ENCODE results near the gene JMJD8.
"Not testable (repeated sequence)": the region's sequence is repeated elsewhere in the genome, so short reads cannot be mapped to it uniquely, and the experiment has no call there.

Gene JMJD8

DNA sequence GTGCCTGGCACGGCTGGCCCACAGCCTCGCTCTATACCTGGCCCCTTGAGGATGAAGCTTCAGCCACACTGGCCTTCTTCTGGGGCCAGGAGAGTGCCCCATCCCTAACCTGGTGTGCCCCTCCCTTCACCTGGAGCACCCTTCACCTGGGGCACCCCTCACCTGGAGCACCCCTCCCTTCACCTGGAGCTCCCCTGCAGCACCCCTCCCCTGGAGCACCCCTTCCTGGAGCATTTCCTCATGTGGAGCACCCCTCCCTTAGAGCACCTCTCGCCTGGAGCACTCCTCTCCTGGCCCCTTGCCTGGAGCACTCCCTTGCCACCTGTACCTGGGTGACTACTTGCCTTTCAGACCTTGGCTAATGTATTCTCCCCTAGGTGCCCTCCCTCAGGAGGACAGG, 23.9 kb upstream of the JMJD8 start:
- DNase-seq = no peak

DNA sequence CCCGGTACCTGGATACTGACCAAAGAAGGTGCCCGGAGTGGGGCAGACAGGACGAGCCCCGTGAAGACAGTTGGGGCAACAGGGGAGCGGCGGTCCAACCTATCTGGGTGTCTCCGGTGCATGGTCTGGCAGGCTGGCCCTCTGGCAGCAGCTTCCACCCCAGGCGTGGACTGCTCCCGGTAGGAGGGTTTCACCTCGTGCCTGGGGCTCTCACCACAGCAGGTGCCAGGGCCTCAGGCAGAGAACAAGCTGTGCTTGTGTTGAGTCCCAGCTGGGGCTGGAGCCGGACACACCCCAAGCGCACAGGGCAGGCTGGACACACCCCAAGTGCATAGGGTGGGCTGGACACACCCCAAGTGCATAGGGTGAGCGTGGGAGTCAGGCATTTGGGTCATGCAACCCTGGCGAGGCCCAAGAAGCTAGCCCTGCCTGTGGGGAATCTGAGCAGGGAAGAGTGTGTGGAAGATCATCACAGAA, 23.0 kb upstream of the JMJD8 start:
- DNase-seq = no peak

DNA sequence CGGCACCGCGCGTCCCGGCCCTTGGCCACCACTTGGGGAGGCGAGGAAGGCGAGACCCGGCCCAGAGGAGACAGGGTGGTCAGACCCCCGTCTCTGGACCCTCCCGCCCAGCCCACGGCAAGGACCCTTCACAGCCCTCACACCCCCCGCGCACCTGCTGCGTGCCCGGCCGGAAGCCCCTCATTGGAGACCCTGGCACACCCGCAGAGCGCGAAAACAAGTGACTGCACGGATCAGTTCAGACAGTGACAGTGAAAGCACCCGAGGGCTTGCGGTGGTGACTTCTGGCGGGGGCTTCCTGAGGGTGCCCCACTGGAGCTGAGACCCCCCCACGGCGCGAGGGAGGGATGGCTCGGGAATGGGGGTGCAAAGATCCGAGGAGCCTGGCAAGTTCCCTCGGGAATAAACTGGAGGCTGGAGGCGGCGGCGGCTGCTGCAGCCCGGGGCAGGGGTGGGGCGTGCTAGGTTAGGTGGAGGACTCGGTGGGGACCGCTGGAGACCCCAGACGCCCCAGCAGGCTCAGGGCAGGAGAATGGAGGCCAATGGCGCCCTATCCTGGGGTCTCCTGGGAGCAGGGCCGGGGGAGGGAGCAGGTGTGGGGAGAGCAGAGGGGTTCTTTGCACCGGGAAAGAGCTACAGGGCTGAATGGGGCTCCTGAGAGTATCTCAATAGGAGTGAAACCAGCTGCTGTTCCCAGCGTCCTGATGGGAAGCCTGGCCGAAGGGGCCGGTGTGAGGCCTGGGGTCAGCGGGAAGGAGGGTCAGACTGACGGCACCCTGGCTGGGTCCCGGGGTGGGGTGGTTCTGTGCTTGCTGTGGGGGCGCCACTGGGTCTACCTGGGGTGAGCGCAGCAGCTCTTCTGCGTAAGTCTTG, 22.3 kb upstream of the JMJD8 start:
- no peak for DNase-seq

DNA sequence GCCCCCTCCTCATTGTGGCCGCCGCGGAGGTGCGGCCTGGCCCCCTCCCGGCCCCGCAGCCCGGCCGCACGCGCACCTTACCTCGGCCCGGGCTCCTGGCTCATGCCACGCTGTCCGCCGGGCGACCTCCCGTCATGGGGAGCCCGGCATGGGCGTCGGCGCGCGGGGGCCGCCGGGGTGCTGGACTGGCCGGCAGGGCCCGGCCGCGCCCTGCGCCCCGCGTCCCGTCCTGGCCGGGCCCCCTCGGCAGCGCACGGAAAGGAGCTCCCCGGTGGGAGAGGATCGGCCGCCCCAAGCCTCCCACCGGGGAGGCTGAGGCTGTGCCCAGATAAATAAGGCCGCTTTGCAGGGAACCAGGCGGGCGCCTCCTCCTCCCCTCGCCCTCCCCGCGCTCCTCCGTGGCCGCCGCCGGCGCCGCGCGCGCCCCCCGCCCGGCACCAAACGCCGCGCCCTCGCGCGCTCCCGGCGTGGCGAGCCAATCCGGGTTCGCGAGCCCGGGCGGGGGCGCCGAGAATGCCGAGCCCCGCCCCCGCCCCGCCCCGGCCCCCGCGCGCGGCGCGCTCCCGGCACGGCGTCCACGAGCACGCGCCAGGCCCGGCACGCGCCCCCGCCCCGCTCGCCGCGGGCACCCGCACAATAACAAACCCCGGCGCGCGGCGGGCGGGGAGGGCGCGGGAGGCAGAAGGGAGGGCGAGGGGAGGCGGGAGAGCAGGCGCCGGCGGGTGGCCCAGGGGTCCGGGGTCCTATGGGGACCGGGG, 21.5 kb upstream of the JMJD8 start, which contains the start of gene FBXL16:
FBXL16 (minus strand) TSS at position 371 of the 758 bp plus-strand sequence. CDS start 8,396 bp downstream, outside the sequence.
- no peak for DNase-seq

DNA sequence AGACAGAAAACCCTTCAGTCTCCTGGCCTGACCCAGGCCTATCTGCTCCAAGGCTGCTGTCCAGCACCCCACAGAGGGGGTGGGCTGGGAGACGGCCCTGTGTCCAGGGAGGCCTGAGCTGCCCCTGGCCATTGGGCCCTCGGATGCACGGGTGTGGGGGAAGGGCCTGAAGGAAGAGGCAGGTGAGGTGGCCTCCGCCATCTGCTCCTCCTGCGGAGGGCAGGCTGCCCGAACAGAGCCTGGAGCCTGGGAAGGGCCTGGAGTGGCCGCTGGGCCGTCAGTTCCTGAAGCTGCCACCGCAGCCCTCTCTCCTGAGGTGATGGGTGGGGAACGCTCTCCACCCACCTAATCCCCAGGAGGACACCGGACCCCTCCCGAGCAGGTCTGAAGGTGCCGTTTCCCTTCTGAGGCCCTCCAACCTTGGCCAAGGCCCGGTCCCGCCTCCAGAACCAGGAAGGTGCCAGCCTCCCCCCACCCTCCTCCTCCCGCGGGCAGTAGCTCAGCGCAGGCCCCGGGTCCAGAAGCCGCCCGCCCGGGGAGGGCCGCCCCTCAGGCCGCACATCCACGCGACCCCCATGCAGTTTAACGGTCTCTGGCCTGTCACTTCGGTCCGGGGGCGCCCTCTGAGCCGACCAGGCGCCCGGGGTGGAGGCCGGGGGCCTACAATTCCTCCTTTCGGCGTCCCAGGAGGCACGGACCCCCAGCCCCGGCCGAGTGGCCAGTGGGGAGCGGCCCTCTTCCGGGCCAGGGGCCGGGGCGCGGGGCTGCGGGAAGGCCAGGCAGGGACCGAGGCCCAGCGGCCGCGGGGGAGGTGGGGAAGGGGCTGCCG, 20.6 kb upstream of the JMJD8 start:
- DNase-seq = no peak

DNA sequence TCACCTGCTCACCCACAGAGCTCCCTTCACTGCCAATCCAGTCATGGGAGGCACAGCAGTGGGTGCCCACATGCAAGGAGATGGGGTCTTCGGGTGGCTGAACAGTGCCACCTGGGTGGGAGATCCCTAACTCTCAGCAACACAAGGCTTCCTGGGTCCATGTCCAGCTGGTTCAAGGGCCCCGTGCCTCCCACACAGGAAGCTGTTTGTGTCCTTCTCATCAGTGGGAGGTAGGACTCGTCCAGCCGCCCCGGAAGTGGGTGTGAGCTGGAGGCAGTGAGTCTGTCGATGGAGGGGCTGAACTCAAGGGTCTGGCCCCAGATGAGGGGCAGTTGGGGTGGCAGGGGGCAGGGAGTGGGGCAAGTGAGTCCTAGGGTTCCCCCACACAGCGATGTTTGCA, 19.9 kb upstream of the JMJD8 start:
- no peak for DNase-seq

DNA sequence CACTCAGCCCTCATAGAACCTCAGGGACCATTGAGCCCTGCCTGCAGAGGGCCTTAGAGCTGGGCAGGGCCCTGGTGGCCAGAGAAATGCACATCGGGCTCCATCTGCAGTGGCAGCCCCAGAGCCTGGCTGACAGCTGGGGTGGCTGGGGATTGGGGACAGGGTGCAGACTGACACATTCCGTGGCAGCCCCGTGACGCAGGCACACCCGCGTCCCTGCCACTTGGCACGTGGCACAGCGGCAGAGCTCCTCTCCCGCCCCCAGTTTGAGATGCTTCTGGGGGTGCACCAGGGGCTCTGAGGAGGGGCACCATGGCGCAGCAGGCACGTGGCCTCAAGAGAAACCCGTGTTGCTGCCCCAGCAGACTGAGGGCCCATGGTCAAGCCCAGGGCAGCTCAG, 19.3 kb upstream of the JMJD8 start:
- no peak for DNase-seq

DNA sequence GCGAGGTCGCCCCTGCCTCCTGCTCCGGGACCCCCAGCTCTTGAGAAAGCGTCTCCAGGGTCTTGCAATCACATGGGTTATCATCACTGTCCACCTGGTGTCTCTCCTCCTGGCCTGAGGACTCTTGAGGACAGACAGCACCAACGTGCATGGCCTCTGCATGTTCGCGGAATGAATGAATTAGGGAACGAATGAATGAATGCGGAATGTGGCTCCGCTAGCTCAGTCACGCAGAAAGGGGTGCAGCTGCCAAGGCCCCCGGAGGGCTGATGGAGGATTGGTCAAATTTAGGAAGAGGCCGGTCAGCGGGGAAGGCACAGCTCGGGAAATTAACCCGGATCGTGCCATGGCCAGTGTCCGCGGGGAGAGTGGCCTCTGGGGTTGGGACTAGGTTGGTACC, 18.2 kb upstream of the JMJD8 start:
- no peak for DNase-seq

DNA sequence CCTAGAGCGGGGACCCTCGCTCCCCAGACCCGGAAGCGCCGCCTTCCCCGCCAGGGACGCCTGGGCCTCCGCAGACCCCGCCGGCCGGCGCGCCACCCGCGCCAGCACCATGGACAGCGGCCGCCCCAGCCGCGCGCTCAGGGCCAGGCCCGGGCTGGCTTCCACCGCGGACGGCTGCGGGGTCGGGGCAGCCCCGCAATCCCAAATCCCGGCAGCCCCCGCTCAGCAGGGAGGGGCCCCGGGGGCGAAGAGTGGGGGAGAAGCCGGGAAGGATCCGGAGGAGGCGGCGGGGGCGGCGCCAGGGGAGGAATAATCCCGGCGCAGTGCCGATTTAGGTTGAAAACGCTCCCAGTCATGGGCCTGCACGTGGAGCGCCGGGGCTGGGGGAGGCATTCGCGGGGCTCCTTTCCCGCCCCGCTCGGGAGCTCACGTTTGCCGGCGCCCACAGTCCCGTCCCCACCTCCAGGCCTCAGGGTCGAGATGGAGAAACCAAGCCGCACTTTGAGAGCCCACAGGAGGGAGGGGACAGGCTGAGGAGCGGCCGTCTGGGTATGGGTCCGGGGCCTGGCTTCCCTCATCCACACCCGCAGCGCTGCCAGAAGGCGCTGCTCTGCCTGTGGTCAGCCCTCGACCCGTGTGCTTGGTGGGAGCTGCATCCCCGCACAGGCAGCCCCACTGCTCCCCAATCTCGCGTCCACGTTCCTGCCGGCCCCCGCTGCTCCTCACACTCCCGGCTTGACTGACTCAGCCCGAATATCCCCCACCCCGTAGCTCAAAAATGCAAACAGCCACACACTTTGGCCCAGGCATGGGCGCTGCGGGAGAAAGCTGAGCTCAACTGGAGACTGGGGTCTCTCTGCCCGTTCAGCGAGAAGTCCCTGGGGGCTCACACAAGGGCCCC, 16.8 kb upstream of the JMJD8 start:
- no peak for DNase-seq

DNA sequence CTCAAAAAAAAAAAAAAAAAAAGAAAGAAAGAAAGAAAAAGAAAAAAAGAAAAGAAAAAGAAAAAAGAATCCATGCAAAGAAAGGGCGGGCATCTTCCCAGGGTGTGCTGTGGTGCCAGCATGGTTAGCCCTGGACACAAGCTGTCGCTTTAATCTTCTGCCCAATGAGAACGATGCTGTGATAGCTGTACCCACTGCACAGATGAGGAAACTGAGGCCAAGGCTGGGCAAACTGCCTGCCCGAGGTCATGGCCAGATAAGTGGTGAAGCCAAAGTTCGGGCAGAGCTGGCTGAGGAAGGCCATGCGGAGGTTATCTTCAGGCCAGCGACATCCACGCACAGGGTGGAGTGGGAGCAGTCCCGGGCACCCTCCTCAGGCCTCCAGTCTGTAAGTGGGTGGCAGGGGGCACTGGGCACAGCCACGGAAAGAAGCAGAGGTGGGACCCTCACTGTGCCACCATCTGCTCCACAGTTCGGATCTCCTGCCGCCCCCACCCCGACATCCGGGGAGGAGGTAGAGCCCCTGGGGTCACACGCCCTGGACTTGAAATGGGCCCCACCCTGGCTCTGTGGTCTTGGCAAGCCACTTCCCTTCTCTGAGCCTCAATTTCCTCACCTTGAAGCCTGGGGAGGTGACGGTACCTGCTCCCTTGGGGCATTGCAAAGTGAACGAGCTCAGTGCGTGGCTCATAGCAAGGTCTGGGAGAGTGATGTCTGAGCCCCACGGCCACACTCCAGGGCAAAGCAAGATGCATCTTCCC, 15.0 kb upstream of the JMJD8 start:
- DNase-seq = no peak

DNA sequence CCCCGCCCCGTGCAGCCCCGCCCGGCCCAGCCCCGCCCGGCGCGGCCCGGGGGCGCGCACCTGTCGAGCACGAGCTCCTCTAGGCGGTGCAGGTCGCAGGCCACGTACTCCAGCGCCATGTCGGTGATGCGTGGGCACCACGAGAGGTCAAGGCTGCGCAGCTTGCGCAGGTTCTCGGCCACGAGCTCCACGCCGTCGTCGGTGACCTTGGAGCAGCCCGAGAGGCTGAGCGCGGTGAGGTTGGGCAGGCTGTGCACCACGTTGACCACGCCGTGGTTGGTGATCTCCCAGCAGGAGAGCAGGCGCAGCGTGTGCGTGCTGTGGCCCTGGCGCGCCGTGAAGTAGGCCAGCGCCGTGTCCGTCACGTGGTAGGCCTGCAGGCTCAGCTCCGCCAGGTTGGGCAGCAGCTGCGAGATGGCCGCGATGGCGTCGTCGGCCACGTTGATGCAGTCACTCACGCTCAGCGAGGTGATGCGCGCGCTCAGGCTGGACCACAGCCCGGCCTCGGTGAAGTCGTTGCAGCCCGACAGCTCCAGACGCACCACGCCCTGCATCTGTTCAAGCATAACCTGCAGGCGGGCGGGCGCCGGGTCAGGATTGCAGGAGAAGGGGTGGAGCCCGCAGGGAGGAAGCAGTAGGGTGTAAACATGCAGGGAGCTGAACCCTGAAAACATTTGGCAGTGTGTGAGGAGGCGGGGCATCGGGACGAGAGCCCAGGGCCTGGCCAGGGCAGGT, 11.4 kb upstream of the JMJD8 start:
- DNase-seq = peak; percentile 67

DNA sequence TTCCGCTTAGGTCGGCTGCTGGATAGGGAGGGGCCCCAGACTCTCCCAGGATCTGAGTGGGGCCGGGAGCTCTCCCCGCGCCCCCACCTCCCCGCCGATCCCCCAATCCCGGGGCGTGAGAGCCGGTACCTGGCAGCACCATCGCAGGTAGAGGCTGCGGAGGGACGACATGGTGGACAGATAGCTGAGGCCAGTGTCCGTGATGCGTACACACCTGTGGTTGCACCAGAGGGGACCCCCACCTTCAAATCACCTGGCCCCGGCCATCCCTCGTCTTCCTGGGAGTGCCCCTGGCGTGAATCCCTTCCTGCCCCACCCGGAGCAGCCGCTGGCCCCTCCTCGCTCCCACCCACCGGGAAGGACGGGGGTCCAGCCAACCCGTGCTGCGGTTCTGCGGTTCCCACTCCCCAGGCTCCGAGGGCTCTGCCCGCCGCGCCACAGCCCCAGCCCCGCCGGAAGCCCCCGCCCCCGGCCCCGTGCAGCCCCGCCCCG, 10.8 kb upstream of the JMJD8 start:
- no peak for DNase-seq

DNA sequence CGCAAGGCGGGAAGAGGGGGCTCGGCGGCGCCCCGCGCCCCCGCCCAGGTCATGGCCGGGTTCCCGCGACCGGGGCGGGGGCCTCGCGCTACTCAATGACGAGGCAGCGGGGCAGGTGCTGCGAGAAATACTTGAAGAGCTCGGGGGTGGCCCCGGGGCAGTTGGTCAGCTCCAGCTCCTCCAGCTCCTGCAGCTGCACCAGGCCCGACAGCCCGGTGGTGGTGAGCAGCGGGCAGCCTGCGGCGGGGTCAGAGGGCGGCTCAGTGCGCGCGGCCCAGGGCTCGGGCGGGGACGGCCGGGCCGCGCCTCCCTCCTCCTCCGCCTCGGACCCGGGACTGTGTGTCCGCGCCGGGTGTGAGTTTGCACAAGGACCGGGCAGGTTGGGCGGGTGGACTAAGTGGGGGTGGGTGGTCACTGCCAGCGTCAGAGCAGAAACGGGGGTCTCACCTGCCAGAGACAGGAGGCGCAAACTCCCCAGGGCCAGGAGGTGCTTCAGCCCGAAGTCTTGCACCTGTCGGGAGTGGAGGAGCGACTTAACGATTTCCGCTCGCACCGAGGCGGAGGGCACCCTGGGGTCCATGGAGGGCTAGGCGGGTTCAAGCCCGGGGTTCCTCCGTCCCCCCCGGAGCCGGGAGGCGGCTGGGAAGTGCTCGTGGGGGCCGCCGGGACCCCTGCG, 10.2 kb upstream of the JMJD8 start:
- DNase-seq = no peak

DNA sequence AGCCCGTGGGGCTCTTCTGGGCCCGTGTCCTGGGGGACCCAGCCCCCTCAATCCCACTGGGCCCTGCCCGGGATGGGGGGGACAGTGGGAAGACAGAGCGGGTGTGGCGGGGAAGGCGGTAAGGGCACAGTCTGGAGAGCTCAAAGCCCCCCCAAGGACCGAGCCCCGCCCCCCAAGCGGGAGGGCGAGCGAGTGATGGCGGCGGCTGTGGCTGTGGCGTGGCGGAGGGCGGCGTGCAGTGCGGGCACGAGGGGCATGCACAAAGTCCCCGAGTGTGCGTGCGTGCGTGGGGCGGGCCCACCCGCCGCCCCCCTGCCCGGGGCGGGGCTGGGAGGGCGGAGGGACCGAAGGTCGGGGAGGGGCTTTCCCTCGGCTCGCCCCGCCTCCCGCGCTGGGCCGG, 9.6 kb upstream of the JMJD8 start:
- no peak for DNase-seq

DNA sequence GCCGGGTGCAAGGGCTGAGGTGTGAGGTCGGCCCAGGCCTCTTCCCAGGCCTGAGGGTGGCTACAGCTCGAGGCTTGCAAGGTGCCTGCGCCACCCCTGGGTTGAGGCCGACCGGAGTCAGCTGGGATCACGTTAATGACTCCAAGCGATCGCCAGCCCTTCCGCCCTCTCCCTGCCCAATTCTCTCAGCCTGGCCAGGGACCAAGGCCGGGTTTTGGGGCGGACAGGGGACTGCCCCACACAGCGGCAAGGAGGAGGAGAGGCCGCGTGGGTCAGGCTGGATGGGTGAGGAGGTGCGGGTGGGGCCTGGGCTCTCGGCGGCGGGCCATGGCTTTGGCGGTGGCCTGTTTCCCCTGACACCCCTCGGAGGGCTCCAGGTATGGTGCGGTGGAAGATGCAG, 9.2 kb upstream of the JMJD8 start:
- no peak for DNase-seq

DNA sequence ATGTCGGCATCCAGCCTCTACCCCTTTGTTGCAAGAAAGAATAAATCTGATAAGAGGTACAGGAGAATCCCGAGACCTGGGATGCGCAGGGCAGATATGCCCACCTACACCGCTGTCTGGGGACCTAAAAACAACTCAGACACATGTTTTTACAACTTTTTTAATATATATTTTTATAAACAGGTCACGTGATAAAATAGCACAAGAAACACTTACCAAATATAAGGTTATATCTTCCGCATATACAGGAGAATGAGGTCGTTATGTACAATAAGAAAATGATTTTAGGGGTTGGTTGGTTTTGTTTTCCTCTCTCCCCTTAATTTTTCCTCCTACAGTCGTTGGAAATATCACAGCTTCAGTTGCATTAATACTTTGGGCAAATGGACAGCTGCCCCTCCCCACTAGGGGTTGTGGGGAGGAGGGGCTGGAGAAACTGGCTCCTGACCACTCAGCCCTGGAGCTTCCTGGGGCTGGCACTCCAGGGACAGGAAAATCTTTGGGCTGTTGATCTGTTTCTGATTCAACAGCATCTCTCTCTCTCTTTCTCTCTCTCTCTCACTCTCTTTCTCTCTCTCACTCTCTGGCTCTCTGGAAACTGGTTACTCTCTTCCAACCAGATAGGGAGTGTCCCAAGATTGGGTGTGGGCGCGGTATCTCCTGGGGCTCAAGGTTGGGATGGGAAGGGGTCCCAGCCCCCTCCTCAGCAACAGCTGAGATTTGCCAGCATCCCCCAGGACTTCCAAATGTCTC, 8.4 kb upstream of the JMJD8 start:
- DNase-seq = no peak

DNA sequence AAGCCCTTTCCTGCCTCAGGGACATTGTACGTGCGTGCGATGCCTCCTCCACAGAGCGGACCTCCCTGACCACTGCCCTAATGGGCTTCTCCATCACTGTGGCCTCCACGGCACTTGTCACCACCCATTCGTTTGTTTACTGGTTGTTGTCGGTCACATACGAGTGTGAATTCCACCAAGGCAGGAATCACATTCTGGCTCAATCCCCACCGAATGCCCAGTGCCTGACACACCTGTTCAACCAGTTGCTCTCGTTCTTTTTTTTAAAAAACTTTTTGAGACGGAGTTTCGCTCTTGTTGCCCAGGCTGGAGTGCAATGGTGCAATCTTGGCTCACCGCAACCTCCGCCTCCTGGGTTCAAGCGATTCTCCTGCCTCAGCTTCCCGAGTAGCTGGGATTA, 7.1 kb upstream of the JMJD8 start:
- DNase-seq = not testable (repeated sequence)

DNA sequence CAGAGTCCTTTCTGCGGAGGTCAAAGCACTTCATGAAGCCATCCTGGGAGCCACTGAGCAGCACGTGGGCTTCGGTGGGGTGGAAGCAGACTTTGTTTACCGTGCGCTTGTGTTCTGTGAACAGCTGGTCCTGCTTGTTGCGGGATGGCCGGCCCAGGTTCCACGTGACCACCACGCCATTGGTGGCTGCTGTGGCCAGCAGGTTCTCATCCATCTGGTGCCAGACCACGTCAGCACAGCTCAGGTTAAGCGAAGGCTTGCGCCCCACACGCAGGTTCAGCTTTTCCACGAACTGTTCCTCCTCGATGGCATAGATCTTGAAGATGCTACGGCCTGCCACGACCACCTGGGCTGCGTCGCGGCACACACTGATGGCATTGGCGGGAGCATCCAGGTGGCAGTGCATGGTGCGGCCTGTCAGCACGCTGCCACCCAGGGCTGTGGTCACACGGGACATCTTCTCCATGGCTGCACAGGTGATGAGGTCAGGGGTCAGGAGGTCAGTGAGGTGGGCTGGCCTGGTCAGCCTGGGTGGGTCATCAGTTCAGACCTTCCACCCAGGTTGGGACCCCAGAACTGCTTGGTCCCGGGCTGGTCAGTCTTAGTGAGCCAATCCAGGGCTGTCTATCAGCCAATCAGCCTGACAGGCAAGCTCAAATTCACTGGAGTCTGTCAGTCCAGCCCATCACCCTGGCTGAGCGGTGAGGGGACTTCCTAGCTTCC, 5.2 kb upstream of the JMJD8 start:
- no peak for DNase-seq
